Nephron (organoid): Measurements from ENCODE around the gene CEP72.

Experiments
- H3K27ac Mint-ChIP-seq, 3 experiments: 2 replicates each; pipeline ENCODE4 v1.8.0; 2020; ENCODE audit warnings: mixed read lengths in 3 of 3, mild to moderate bottlenecking in 2 of 3, moderate library complexity in 1 of 3
- H3K27me3 Mint-ChIP-seq: 2 replicates; pipeline ENCODE4 v1.8.0; 2021; ENCODE audit warnings: low read depth, mild to moderate bottlenecking, moderate library complexity, mixed read lengths
- H3K36me3 Mint-ChIP-seq: 2 replicates; pipeline ENCODE4 v1.8.0; 2020; ENCODE audit warnings: low read depth, mixed read lengths
- H3K4me1 Mint-ChIP-seq: 2 replicates; pipeline ENCODE4 v1.8.0; 2020; ENCODE audit warnings: mixed read lengths
- H3K4me3 Mint-ChIP-seq, 3 experiments: 2 replicates each; pipeline ENCODE4 v1.8.0; 2020; ENCODE audit warnings: mild to moderate bottlenecking in 3 of 3, mixed read lengths in 3 of 3, moderate library complexity in 2 of 3
- H3K9me3 Mint-ChIP-seq: 2 replicates; pipeline ENCODE4 v1.8.0; 2020; ENCODE audit warnings: mixed read lengths
- CTCF ChIP-seq, 3 experiments: fragments of 200-600 bp; sonication (generic); IDR thresholded peaks; one replicate each; pipeline ENCODE4 v1.5.0; 2021; ENCODE audit warnings: antibody characterized with exemption in 3 of 3; ENCODE audit not compliant: unreplicated experiment in 3 of 3

Gene CEP72

GRCh38 chr5:610744-611730 is 1.1 kb upstream of the CEP72 start:
- H3K36me3 Mint-ChIP-seq, result peaks cover 24% of the 10 kb centered on the region
- peak overlapping the region in 1 of 3 experiments; percentile 76 for H3K27ac Mint-ChIP-seq
- peak overlapping the region; percentile 85 to 91 (median 91) for H3K4me3 Mint-ChIP-seq
- peaks cover 7% of the 10 kb centered on the region for H3K9me3 Mint-ChIP-seq
- no peak for TF ChIP-seq CTCF (IDR thresholded peaks at IDR 0.05; ENCODE audit: unreplicated experiment in 3 of 3)
- peaks cover 6% of the 10 kb centered on the region for H3K27me3 Mint-ChIP-seq
- H3K4me1 Mint-ChIP-seq, result peaks cover 18% of the 10 kb centered on the region

DNA sequence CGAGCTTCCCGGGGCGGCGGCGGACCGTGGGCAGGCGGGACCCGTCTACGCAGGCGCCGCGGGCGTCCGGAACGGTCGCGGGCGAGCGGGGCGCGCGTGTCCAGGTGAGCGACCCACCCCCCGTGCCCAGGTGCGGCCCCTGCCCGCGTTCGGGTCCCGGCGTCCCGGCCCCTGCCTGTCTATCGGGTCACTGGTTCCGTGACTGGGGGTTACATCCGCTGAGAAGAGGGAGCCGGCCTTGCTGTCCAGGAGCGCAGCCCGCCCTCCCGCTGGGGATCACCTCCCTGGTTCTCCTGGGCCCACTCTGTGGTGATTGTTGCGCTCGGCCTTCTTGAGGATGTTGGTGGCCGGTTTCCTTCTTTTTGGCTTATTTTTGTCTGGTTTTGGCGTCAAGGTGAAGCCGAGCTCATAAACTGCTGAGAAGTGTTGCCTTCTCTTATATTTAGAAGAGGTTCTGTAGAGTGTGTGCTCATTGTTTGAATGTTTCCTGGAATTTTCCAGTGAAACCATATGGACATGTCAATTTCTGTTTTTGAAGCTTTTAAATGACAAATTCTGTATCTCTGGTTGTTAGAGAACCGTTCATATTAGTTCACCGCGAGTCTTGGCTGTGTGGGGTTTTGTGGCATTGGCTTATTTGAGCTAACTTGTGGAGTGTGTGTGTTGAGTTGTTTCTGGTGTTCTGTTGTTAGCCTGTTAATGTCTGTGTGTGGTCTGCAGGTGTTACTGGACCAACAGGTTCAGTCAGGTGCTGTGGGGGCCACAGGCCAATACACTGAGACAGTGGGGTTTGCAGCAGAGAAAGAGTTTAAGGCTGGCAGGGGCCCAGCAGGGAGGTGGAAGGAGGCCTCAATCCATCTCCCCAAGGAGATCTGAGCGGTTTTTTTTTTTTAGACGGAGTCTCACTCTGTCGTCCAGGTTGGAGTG is 621 bp downstream of the CEP72 start:
- peak overlapping the region in 2 of 3 experiments; percentile 51 to 66 for H3K27ac Mint-ChIP-seq

DNA sequence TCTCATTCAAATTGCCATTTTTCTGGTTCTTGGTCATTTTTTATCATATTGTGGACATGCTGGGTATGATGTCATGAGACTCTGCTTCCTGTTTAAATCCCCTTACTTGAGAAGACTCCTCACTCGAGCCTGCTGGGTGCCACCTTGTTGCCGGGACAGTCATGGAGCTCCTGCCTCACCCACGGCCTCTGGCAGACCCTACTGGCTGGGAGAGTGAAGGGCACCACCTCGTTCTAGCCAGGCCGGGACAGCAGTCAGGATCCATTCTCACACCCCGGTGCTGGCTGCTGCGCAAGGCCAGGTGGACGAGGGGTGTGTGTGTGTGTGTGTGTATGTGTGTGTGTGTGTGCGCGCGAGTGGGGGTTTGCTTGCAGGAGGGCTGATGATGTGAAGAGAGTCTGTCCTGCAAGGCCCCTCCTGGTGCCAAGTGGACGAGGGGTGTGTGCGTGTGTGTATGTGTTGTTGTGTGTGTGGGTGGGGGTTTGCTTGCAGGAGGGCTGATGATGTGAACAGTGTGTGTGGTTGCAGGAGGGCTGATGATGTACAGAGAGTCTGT is 4.4 kb downstream of the CEP72 start:
- Mint-ChIP-seq H3K4me1 (peaks cover 11% of the 10 kb centered on the region), H3K4me3 (peak overlapping the region; percentile 17 to 56 (median 55)), H3K27me3 (no peaks in the 10 kb centered on the region), H3K9me3 (peaks cover 7% of the 10 kb centered on the region), H3K36me3 (peaks cover 50% of the 10 kb centered on the region), H3K27ac (no peak overlapping the region)
- TF ChIP-seq CTCF (IDR thresholded peaks at IDR 0.05; ENCODE audit: unreplicated experiment in 3 of 3), result no peak

More for the DNA sequence above, 621 bp downstream of the CEP72 start:
- peaks cover 31% of the 10 kb centered on the region for H3K36me3 Mint-ChIP-seq
- H3K4me1 Mint-ChIP-seq, result peaks cover 18% of the 10 kb centered on the region
- H3K27me3 Mint-ChIP-seq, result peaks cover 6% of the 10 kb centered on the region
- peaks cover 7% of the 10 kb centered on the region for H3K9me3 Mint-ChIP-seq
- no peak for TF ChIP-seq CTCF (IDR thresholded peaks at IDR 0.05; ENCODE audit: unreplicated experiment in 3 of 3)
- H3K4me3 Mint-ChIP-seq, result peak overlapping the region; percentile 83 to 96 (median 91)

GRCh38 chr5:617896-618295 is 5.8 kb downstream of the CEP72 start:
- no peak for TF ChIP-seq CTCF (IDR thresholded peaks at IDR 0.05; ENCODE audit: unreplicated experiment in 3 of 3)
- Mint-ChIP-seq H3K27ac (no peak overlapping the region), H3K9me3 (peaks cover 6% of the 10 kb centered on the region), H3K4me1 (peaks cover 8% of the 10 kb centered on the region), H3K27me3 (no peaks in the 10 kb centered on the region), H3K4me3 (no peak overlapping the region), H3K36me3 (peaks cover 48% of the 10 kb centered on the region)

GRCh38 chr5:618450-618849 is 6.3 kb downstream of the CEP72 start:
- H3K4me3 Mint-ChIP-seq, result no peak overlapping the region
- H3K36me3 Mint-ChIP-seq, result peaks cover 45% of the 10 kb centered on the region
- no peak overlapping the region for H3K27ac Mint-ChIP-seq
- H3K4me1 Mint-ChIP-seq, result peaks cover 5% of the 10 kb centered on the region
- no peak for TF ChIP-seq CTCF (IDR thresholded peaks at IDR 0.05; ENCODE audit: unreplicated experiment in 3 of 3)
- no peaks in the 10 kb centered on the region for H3K27me3 Mint-ChIP-seq
- peaks cover 4% of the 10 kb centered on the region for H3K9me3 Mint-ChIP-seq
